Germinal center (tissue), 1 donor: ENCODE measurements around the gene STIL.

Experiments
- DNase-seq: peaks from one replicate; pipeline ENCODE4 v3.0.0; 2012; ENCODE audit warnings: mixed read lengths, low spot score

The STIL gene

DNA sequence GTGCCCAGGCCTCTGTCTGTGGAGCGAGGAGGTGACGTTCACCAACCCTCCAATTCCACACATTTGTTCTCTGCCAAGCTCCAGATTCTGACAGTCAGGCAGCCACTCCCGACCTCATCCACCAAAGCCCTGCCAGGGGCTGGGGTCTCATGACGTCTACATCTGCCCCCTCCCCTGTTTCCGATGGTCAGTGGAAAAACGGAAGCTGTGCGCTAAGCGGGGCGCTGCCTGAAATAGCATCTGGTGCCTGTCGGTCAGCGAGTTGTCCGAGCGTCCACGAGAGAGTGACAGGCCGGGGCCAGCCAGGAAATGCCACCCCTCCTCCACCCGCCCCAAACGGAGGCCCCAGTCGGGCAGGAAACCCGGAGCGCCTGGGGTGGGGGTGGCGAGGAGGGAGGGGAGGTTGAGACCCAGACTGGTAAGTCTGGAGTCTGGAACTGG is 78.7 kb downstream of the STIL start:
- DNase-seq: no peak

GRCh38 chr1:47233186-47233585 is 80.8 kb downstream of the STIL start:
- DNase-seq: no peak

DNA sequence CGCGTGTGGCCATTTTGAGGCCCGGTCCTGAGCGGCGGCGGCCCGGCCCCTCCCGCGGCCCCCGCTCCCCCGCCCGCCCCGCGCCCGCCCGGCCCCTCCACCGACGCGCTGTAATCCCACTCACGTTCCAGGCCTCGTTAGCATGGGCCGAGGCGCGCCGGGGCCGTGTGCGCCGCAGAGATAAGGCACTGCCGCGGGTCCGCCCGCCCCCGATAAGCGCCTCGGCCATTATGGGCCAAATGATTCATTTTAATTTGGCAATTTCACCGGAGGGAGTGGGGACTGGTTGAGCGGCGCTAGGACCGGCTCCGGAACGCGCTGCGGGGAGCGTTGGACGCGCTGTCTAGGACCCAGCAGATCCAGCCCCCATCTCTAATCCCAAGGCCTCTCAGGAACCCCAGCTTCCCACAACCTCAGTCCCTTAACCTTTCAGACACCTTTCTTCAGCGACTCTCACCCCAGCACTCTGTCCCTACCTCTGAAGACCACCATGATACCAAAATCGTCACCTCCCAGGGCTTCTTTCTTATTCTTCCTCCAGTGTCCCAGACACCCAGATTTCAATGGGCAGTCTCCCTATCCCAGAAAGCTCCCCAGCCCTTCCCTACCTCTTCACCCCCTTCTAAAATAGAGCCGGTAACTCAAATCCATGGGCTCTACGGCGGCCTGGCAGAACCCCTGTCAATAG is 81.6 kb downstream of the STIL start, which contains the start of gene TAL1:
Gene TAL1 (minus strand): TSS at position 39 of the 688 bp plus-strand sequence. CDS start 6,337 bp downstream, outside the sequence.
- DNase-seq: no peak

DNA sequence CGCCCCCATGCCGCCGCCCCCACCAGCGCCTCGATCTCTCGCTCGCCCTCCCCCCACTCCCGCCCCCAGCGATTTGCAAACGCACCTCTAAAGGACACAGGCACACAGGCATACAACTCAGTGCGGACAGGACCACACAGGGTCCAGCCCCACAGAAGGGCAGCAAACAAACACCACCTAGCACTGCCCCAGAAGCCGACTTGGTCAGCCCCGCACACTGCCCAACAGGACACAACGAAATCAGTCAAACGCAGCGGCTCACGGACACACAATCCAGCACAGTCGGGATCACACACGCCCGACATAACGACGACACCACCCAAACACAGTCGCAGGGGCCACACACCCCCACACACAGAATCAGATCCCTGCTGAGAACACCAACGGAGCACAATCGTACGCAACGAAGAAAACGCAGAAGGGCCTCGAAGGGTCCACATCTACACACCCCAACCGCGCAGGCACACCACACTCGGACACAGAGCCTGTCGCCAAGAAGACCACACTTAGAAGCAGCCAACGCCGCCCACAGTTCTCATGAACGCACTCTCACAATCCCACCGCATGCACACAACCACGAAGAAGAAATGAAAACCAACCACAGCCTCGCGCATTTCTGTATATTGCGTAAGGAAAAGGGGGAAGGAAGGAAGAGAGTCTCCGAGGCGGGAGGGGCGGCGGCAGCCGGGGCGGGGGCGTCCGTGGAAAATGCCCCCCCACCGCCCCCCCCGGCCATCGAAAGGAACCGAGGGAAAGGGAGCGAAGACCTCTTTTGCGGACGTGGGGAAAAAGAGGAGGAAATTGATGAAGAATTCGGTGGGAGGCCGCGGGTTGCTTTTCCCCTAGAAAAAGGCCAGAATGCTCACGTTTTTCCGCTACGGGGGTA is 82.4 kb downstream of the STIL start:
- no peak for DNase-seq

DNA sequence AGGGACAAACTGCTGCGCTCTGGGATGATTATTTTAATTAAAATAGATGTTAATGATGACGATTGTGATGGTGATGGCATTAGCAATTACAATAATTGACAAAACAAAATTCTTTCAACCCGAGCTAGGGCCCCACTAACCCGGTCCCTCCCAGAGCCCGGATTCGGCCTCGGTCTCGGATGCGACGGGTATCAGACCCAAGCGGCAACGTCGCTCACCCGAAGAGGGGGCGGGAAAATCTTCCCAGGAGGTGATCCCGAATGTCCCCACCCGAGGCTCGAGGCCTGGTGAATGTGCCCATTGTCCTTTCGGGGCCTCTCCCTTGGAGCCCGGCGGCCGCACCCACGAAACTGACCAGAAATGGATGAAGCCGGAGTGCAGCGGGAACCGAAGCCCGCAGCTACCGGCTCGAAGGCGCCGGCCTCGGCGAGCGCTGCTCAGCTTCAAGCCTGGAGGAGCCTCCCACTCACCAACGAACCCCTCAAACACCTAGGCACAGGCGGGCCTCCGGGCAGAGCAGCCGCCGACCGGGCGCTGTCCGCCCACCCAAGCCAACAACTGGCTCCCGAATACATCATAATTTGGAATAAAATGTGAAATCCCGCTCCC is 83.2 kb downstream of the STIL start:
- peak; percentile 27 for DNase-seq

DNA sequence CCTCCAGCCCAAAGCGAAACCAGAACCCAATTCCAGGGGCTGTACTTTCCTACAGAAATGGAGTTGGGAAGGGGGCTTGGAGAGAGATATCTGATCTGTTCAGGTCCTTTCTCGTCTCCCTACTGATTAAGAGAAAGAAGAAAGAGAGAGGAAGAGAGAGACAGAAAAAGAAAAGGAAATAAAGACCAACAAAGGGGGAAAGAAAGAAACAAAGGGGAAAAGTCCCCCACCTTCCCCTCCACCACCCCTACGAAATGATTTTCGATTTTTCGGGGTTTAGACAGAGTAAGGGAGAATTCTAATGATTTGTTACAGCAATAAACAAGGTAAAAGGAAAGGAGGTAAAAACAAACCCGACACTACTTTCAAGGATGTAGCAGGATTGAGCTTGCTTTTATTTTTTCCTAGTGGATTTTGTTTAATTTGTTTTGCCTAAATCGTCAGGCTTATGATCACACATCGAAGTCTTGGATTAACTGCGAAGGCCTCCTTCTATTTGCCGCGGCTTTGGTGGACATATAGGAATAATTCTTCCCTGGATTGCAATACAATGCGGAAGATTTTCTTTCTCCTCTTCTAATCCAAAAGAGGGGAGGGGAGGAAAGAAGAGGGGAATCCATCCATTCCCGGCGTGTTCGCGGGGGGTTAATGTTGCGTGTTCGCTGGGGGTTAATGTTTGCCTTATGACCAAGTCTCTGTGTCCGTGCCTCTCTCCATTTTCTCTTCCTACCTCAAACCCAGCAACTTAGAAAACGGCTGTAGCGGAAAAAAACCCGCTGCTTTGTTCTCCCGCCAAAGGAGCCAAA is 83.9 kb downstream of the STIL start:
- DNase-seq: no peak

- DNase-seq: no peak
Measured at GRCh38 chr1:47229031-47229885, 84.7 kb downstream of the STIL start.

GRCh38 chr1:47228644-47229030 is 85.3 kb downstream of the STIL start:
- no peak for DNase-seq

DNA sequence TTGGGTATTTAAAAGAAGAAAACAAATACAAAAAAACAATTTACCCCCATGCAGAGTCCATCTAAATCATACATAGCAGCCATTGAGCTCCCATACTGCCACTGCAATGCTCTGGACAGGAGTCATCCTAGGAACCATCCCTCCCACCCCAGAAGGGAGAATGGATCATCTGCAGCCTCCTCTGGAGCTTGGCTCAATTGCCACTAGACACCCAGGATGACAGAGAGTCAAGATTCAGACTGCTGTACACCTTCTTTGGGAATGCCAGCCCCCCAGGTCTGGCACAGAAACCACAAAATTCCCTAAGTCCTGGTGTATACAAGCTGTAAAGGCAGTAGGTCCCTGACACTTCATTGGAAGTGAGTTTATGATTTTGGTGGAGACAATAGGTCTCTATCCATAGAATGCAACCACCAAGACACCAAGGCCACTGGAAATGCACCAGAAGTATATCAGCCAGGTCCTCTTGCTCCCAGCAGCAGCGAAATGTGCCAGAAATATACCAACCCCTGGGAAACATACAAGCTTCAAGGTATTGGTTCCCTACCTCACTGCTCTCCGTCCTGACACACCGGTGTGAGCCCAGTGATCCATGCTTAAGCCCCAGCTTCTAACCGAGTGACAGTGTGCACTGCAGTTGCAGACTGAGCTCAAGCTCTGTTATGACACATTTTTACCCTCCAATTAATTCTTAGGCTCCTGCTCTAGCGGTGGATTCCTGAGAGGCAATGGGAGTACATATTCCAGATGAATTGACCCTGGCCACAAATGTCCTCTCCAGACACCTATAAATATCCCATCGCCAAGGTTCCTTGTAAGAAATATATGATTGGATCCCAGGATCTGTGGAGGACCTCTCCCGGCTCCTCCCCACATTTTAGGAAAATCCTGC is 86.4 kb downstream of the STIL start:
- no peak for DNase-seq

- DNase-seq: no peak
Measured at GRCh38 chr1:47226839-47227215, 87.1 kb downstream of the STIL start.

GRCh38 chr1:47226121-47226838 is 87.7 kb downstream of the STIL start:
- no peak for DNase-seq

DNA sequence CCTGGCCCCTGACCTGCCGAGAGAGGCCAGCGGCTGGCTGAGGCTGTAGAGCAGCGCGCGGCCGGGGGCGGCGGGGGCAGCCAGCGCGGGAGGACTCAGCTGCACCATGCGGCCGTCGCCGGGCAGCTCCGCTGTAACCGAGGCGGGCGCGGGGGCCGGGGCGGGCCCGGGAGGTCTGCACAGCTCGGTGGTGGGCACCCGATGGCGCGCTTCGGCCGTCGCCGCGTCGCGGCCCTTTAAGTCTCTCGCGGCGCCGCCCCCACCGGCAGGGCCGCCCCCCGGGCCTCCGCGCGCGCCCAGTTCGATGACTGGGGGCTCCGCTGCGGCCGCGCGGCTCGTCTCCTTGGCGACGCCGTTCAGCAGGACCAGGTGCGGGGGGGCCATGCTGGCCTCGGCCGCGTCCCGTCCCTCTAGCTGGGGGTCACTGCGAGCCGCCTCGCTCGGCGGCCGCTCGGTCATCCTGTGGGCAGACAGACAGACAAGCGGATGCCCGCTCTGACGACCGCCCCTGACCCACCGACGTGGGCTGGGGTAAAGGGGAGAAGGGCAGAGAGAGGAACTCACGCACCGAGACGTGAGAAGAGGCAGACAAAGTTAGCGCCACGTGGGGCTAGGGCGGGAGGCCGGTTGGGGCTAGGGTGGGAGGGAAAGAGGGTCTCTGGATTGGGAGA is 88.4 kb downstream of the STIL start:
- no peak for DNase-seq

GRCh38 chr1:47224676-47225399 is 89.1 kb downstream of the STIL start:
- no peak for DNase-seq

DNA sequence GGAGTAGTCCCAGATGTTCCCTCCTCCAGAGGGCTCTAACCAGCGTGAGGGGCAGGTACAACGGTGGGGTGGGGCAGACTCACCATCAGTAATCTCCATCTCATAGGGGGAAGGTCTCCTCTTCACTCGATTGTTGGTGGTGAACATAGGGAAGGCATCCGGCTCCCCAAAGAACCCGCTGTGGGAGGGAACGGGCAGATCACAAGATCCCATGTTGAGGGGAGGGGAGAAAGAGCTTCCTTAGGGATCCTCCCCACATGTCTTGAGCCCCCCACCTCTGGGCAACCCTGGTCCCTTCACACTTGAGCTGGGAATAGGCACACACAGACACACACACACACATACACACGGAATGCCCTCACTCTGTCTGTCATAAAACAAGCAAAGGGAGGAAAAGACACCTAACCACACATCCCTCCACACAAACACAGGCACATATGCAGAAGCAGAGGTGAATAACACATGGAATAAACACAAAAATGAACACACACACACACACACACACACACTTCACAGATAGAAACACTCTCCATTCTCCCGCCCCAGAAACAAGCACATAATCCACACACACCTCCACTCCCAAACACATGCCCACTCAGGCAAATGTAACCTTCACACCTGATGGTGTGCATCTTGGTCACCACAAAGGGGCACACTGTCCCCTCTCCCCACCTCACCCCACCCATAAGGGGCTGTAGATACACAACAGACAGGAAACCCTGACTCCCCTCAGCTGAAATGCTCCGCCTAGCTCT is 89.8 kb downstream of the STIL start:
- DNase-seq: no peak

DNA sequence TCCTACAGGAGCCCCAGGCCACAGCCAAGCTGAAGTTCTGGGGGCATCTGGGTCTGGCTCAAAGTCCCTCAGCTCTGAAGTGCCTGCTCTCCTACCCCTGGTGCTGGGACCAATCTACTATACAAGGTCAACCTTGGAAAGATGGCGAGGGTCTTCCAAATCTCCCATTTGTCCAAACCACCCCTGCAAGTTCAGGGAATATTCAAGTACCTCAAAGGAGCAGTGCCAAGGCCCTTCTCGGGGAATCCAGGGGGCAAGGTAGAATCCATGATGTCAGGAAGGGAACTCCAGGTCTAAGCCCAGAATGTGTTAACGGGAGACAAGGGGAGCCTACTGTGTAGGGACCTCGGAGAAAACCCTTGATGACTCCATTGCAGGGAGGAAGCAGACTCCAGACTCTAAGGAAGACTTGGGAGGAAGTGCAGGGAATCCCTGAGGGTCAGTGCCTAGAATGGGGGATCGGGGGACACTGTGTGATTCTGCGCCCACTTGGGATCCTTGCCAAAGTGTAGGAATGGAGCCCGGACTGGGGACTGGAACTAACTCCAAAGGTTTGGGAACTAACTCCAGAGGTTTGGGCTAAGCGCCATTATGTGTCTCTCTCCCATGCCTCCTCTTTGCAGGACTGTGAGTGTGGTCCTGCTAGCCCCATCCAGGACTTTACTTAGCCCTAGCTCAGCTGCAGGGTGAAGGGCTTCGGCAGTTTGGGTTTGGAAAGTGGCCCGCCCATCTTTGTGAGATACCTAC is 90.6 kb downstream of the STIL start:
- DNase-seq: no peak

DNA sequence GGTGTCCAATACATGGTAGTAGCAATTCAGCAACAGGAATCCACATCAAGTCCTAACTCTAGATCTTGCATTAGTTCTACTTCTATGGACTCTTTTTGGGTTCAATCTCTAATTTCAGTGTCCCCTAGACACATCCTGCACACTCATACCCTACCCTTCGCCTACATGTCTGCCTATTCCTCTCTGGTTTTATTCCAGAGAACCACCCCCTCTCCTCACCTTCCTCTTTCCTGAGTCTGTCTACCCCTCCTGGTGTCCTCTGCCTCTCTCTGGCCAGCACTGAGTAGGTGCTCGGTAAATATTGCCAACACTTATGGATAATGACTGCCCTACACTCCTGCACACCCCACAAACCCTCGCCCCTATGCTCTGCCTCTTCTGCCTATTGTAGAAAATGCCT is 91.5 kb downstream of the STIL start:
- DNase-seq: no peak
